Activated T-cell treated with anti-CD3 and anti-CD28 coated beads, Interleukin-2, amount 50 U/mL, for 72 hours (primary cell): ENCODE measurements around the gene GGTLC1. TPM values are rescaled to one million over a fixed set of nuclear protein-coding genes. Genes with fewer than 3 reads are reported as not detected.
A peak's percentile ranks its signal among the peaks of the same experiment; 100 is the strongest.

ENCODE experiments used
- ATAC-seq, 2 donors: fragments of 150-1000 bp; cut with Tn5 transposase; replicated peaks in 1 of 2; 2 replicates each; pipeline ENCODE4 v1.10.0; 2021; ENCODE audit warnings: moderate library complexity in 2 of 2, mild to moderate bottlenecking in 1 of 2
- DNase-seq, 2 donors: peaks; one replicate each; pipeline ENCODE4 v3.0.0; 2021 to 2022; ENCODE audit warnings: mixed read lengths in 1 of 2
- H3K27ac Mint-ChIP-seq: one replicate; pipeline ENCODE4 v1.8.0; 2022; ENCODE audit warnings: mild to moderate bottlenecking, moderate library complexity, mixed read lengths
- H3K27me3 Mint-ChIP-seq: one replicate; pipeline ENCODE4 v1.8.0; 2022; ENCODE audit warnings: low read depth, mixed read lengths
- H3K36me3 Mint-ChIP-seq, 2 donors: one replicate each; pipeline ENCODE4 v1.8.0; 2022; ENCODE audit warnings: mixed read lengths in 2 of 2, mild to moderate bottlenecking in 1 of 2; ENCODE audit not compliant: insufficient read depth in 2 of 2
- H3K4me1 Mint-ChIP-seq: one replicate; pipeline ENCODE4 v1.8.0; 2022; ENCODE audit warnings: low read depth, mixed read lengths
- H3K4me3 Mint-ChIP-seq, 2 donors: one replicate each; pipeline ENCODE4 v1.8.0; 2022; ENCODE audit warnings: mild to moderate bottlenecking in 2 of 2, mixed read lengths in 2 of 2, moderate library complexity in 2 of 2
- H3K9me3 Mint-ChIP-seq, 2 donors: one replicate each; pipeline ENCODE4 v1.8.0; 2022; ENCODE audit warnings: mixed read lengths in 2 of 2
- total RNA-seq, 2 donors: library from RNA; stranded (reverse); gene quantifications; one replicate each; pipeline ENCODE4 v1.2.3, GENCODE V29; 2022

Gene GGTLC1
- total RNA-seq, 2 donors from 2014 or later, result not detected

- DNase-seq (no peak), ATAC-seq (no peak)
- no peak overlapping the region for H3K4me3 Mint-ChIP-seq
- no peaks in the 10 kb centered on the region for H3K27me3 Mint-ChIP-seq
- no peaks in the 10 kb centered on the region for H3K36me3 Mint-ChIP-seq
- no peak overlapping the region for H3K27ac Mint-ChIP-seq
- no peaks in the 10 kb centered on the region for H3K9me3 Mint-ChIP-seq
- H3K4me1 Mint-ChIP-seq, result no peaks in the 10 kb centered on the region
Observed at GRCh38 chr20:23939063-23939462, 49.5 kb downstream of the GGTLC1 start.

- Mint-ChIP-seq H3K4me3 (no peak overlapping the region), H3K9me3 (no peaks in the 10 kb centered on the region), H3K36me3 (no peaks in the 10 kb centered on the region), H3K27ac (no peak overlapping the region), H3K27me3 (no peaks in the 10 kb centered on the region), H3K4me1 (no peaks in the 10 kb centered on the region)
- no peak for ATAC-seq
- DNase-seq, result no peak
Observed at GRCh38 chr20:23938118-23938438, 50.5 kb downstream of the GGTLC1 start.

- Mint-ChIP-seq H3K27me3 (no peaks in the 10 kb centered on the region), H3K27ac (no peak overlapping the region), H3K36me3 (no peaks in the 10 kb centered on the region), H3K9me3 (no peaks in the 10 kb centered on the region), H3K4me1 (no peaks in the 10 kb centered on the region), H3K4me3 (no peak overlapping the region)
- peak; percentile 60 to 67 for DNase-seq
- ATAC-seq, result peak; percentile 88 to 96
Observed at GRCh38 chr20:23937303-23938117, 51.1 kb downstream of the GGTLC1 start.

Other genes starting within 250 kb of the GGTLC1 start
- gene CST1, start 237.8 kb downstream of the GGTLC1 start, total RNA-seq, result not detected
- gene CST2, start 162.1 kb downstream of the GGTLC1 start, total RNA-seq, result not detected
- gene CST5, start 109.0 kb downstream of the GGTLC1 start, total RNA-seq, result not detected